IPS-11a (cell line): Measurements from ENCODE around the gene ZBED4.

Source experiments
- H3K4me3 ChIP-seq: one replicate; pipeline ENCODE4 v1.5.1; 2013; ENCODE audit warnings: low read depth, low read length, control low read depth

The ZBED4 gene

DNA sequence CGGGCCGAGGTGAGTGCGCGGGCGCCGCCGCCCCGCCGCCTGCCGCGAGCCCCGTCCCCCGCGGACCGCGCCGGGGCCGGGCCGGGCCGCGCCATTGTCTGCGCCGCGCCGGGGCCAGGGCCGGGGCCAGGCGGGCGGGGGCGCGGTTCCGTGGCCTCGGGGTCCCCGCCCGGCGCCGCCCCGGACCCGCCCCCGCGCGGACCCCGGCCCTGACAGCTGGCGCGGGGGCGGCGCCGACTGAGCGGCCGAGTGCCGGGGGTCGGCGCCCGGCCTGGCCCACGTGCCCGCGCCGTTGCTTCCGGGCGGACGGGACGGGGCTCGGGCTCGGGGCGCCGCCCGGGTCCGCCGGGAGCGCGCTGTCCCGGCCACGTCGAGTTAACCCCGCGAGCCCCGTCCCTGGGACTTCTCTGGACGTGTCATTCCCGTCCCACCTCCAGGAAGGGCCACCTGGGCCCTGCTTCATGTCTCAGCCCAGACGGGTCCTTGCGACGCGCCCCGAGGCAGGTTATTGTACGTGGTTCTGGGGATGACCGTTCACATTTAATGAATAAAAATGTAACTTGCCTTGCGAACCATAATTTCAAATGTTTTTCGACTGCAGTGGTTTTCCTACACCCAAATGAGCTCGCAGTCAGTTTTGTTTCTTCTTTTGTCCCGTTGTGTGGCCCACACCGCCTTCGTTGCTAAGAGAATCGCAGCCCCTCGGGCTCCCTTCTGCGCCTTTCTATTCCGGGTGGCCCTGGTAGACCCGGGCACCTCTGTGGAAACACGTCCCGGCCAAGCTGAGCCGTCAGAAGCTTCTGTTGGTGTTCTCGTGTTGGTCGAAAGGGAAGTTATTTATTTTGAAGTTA, 562 bp downstream of the ZBED4 start:
- peak overlapping the region; percentile 85 for H3K4me3 ChIP-seq

DNA sequence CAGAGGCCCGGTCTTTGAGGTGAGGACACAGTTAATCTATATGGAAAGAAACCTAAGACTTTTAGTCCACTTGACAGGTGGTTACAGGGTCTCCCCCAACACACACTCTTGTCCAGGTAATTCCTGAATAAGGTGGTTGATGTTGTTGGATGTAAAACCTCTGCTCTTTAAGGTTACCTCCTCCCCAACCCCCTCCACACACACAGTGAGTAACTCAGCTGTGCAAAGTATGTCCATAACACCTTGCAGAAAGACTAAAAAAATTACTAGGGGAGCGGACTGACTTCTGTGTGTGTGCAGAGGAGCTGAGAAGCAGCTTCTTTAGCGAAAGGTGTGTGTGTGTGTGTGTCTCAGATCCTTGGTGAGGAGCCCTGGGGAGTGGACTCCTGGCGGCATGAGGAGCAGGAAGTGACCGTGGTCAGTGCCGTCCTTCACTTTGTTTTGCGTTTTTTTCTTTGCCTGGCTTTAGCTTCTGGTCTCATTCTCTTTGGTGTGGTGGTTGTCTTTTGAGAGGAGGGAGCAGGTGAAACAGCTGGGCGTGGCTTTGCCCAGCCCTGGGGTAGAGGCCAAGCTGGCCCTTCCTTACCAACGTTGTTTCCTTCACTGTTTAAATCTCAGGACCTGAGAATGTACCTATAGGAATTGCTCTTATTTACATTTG, 1.7 kb downstream of the ZBED4 start:
- no peak overlapping the region for H3K4me3 ChIP-seq

- no peak overlapping the region for H3K4me3 ChIP-seq
Observed at GRCh38 chr22:49856343-49856742, 2.7 kb downstream of the ZBED4 start.

DNA sequence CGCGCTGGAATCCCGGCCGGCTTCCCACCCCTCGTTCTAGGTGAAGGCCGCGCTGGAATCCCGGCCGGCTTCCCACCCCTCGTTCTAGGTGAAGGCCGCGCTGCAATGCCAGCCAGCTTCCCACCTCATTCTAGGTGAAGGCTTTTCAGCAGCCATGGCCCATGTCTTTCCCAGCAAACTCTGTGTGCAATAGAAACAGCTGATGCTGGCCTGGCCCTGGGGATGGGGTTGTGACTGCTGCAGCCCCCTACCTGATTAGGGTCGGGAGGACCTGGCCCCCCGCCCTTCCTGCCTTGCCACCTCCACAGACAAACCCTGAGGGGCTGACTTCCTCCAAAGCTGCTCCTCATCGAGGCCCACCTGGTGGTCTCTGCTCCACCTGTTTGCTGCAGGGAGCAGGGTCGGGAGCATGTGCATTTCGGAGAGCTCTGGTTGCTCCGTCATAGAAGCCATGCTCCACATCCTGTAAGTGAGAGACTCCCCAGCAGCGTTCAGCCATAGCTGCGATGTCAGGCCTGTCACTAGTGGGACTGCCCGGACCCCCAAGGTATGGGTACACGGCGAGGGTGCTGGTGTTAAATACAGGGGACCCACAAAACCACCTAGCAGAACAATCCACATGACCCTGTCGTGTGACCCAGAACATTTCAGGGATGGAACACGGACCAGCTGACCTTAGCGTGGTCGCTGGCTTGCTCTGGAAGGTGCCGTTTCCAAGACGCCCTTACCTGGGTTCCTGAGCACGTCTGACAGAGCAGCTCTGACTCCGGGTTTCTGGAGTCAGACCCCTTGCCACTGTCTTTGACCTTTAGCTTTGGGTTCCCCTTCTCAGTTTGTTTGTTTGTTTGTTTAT, 3.3 kb downstream of the ZBED4 start:
- no peak overlapping the region for H3K4me3 ChIP-seq

GRCh38 chr22:49858827-49859226, 5.2 kb downstream of the ZBED4 start:
- no peak overlapping the region for H3K4me3 ChIP-seq

DNA sequence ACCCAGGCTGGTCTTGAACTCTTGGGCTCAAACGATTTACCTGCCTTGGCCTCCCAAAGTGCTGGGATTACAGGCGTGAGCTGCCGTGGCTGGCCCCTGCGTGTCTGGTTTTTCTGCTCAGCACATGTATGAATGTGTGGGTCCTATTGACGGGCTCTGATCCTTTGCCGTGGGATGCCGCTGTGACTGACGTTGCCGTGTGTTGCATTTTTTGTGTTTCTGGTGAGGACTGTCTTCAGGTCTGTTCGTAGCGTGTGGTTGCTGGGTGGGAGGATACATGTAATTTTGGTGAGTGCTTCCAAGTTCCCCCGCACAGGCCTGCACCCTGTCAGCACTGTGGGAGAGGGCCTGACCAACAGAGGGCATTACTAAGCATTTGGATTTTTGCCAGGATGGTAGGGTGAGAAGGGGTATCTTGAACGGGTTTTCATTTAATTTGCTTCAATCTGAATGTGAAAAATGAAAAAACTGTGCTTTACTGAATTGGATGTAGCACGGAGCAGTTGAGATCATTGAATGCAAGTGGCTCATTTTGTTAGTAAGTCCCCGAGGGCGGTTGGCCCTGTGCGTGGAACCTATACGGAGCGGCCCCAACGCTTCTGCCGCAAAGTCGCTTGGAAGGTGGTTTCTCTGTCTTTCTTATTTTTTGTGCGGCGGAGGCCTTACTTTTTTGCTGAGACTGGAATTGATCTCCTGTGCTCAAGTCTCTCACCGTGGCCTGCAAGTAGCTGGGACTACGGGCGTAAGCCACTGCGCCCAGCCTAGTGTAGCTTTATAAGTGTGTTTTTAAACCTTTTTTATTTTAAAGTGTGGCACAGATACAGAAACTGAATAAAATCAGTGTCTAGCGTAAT, 8.2 kb downstream of the ZBED4 start:
- no peak overlapping the region for H3K4me3 ChIP-seq

- no peak overlapping the region for H3K4me3 ChIP-seq
Observed at GRCh38 chr22:49862496-49862776, 8.8 kb downstream of the ZBED4 start.

DNA sequence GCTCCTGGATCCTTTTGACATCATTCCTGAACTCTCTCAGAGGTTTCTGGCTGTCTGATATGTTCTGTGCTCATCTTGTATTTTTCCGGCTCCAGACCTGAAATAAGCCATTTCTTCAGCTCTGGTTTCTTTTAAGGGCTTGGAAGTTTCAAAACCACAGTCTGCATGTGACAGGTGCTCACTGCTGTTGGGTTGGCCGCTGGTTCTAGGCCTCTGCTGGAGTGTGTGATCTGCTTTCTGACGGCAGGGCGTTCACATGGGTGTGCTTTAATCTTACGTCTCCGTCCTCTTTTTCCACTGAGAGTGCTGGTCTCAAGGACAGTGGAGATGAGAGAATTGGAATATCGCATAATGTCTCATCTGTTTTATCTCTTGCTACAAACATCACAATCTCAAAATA, 10.3 kb downstream of the ZBED4 start:
- no peak overlapping the region for H3K4me3 ChIP-seq

DNA sequence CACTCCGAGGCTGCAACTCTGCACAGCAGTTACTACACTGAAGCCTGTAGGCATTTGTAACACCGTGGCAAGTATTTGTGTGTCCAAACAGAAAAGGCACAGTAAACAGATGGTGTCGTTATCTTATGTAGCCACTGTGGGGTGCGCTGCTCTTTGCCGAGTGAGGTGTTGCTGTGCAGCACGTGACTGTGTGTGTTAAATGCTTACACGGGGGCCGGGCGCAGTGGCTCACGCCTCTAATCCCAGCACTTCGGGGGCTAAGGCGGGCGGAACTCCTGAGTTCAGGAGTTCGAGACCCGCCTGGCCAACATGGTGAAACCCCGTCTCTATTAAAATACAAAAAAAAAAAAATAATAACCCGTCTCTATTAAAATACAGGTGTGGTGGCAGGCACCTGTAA, 11.5 kb downstream of the ZBED4 start:
- H3K4me3 ChIP-seq = no peak overlapping the region

GRCh38 chr22:49866134-49866533, 12.5 kb downstream of the ZBED4 start:
- H3K4me3 ChIP-seq = no peak overlapping the region

GRCh38 chr22:49866646-49867045, 13.0 kb downstream of the ZBED4 start:
- H3K4me3 ChIP-seq = no peak overlapping the region

DNA sequence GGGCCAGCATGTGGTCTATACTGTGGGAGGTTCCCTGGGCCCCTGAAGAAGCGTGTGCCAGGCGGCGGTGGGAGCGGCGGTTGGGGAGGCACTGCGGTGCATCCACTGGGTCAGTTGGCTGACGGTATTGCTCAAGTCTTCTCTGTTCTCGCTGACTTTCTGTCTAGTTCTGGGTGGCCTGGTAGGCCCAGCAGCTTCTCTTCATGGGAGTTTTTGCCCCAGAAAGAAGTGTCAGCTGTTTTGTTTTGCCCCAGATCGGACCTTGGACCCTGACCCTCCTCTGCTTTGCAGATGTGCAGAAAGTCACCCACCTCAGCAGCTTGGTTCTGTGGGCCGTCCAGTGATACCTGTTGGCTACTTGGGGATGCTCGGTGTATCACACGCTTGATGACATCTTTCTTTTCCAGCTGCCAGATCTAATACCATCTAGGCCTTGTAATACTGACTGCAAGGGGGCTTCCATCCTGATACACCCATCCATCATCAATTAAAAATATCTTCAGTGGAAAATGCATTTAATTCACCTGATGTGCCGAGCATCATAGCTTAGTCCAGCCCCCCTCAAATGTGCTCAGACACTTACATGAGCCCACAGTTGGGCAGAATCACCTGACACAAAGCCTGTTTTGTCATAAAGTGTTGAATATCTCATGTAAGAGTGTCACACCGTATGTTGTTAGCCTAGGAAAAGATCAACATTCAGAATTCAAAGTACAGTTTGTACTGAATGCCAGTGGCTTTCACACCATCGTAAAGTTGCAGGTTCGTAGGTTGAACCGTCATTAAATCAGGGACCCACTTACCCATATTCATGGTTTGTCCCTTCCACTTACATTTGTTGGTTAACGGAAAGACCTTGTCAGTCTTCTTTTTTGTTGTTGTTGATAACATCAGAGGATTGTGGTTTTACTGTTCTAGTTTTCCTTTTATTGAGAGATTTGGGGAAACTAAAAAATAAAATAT, 13.9 kb downstream of the ZBED4 start:
- H3K4me3 ChIP-seq = no peak overlapping the region

DNA sequence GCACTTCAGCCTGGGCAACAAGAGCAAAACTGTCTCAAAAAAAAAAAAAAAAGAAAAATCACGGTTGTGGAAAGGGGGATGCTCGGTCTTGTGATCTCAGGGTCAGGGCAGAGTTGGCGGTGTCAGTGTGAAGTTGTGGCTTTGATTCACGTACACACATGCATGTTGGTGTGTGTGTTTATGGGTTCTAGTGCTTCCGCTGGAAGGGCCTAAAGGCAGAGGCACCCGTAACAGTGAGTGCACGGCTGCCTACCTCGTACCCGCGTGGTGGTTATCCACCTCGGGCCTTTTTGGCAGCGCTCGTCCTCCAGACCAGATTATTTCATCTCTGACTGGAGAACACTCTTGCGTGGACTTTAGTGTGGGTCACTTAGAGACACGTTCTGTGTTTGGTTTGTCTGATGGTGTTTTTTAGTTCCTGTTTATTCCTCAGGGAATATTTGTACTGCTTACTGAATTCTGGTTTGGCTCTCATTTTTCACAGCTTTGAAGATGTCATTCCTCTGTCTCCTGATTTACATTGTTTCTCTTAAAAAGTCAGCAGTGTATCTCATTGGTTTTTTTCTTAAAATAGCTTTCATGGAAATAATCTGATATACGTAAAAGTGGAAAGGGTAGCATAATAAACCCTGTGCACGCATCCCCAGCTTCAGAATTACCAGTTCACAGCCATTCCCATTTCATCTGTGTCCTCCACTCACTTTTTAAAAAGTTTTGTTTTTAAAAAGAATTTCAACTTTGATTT, 15.6 kb downstream of the ZBED4 start:
- no peak overlapping the region for H3K4me3 ChIP-seq

DNA sequence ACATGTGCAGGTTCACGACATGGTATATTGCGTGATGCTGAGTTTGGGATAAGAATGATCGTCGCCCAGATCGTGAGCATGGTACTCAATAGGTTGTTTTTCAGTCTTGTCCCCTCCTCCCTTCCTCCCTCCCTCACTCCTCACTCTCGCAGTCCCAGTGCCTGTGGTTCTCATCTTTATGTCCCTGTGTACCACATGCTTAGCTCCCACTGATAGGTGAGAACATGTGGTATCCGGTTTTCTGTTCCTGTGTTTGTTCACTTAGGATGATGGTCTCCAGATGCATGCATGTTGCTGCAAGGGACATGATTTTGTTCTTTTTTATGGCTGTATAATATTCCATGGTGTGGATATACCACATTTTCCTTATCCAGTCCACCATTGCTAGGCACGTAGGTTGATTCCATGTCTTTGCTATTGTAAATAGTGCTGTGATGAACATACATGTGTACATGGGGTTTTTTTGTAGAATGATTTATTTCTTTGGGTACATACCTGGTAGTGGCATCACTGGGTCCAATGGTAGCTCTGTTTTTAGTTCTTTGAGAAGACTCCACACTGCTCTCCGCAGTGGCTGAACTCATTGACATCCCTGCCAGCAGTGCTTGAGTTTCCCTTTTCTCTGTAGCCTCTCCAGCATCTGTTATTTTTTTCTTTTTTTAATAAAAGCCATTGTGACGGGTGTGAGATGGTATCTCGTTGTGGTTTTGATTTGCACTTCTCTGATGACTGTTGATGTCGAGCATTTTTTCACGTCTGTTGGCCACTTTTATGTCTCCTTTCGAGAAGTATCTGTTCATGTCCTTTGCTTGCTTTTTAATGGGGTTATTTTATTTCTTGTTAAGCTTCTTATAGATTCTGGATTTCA, 16.4 kb downstream of the ZBED4 start:
- H3K4me3 ChIP-seq = no peak overlapping the region

GRCh38 chr22:49871482-49871881, 17.8 kb downstream of the ZBED4 start:
- H3K4me3 ChIP-seq = no peak overlapping the region

- H3K4me3 ChIP-seq = no peak overlapping the region
Observed at GRCh38 chr22:49872347-49872746, 18.7 kb downstream of the ZBED4 start.

GRCh38 chr22:49873228-49873940, 19.7 kb downstream of the ZBED4 start:
- H3K4me3 ChIP-seq = no peak overlapping the region
